ENCODE data around the gene GNB1.
A peak's percentile ranks its signal among the peaks of the same experiment; 100 is the strongest.
"Not testable (repeated sequence)": the region's sequence is repeated elsewhere in the genome, so short reads cannot be mapped to it uniquely, and the experiment has no call there.

Gene GNB1

DNA sequence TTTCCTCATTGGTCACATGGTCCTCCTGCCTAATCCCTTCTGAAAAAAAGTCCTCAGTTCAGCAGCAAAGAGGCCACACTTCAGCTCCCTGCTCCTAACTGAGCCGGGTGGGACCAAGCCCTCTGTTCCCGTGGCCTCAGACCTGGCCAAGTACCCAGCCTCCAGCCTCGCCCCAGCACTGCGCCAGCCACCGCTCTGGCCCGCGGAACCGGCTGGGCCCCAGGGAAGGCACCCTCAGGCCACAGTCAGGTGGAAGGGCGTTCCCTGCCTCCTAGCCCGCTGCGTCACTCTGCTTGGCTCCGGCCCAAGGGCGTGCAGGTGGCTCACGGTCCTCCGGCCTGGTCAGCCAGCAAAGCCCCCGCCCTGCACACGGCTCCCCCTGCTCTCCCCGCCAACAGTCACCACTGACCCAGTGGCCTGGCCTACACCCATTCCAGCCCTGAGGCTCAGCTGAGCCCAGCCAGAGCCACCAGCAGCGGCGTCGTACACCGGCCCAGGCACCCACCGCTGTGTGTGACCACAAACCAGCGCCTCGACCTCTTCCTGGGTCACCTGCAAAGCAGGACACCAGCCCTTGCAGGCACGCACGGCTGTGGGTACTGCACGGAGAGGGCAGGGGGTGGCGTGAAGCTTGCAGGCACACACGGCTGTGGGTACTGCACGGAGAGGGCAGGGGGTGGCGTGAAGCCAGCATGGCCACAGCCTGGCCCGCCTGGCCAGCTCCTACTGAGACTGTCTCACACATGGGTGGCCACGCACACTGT lies 132.0 kb downstream of the GNB1 start:
- no peak for DNase-seq

DNA sequence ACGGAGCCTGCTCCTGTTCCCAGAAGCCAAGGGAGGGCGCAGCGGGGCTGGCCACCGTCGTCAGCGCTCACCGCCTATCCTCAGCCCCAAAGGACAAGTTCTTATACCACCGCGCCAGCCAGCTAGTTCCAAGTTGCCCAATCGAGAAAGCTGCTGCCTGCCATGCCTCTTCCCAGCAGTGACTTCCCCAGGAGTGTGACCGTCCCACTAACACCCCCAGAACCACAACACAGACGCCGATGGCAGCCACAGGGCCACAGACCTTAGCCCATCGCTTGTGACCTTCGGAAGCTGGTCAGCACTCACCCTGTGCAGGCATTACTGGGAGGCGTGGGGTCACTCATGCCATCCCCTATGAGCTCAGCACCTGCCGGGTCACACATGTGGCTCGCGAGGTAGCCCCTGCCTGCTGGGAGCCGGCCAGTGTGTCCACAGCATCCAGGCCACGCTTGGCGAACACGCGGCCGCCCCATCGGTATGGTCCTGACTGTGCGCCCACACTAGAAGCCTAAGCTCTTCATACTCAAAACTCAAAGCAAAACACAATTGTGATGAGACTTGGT lies 132.7 kb downstream of the GNB1 start:
- DNase-seq = no peak

DNA sequence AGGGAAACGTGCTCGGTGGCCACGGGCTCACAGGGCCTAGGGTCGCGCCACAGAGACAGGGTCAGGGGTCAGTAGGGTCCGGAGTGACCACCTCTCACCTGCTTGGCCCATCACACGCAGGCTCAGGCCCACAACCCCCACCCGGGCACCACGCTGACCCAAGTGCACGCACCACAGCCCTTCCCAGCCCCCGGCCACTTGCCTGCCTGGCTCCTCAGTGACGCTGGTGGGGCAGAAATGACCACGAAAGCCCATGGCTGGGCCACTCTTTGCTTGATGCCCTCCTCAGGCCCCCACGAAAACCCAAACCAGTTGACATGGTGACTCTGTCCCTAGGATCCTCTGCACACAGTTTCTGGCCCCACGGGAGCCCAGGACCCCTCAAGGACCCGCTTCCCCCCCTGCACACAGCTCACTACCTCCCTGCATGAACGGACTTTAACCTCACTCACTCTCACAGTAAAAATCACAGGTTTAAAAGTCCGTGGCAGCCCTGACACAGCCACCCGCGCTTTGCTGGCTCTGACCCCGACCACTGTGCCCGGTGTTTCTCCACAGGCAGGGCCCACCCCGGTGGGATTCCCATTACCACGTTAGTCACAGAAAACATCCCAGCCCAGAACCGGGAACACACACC lies 133.3 kb downstream of the GNB1 start:
- DNase-seq = no peak

DNA sequence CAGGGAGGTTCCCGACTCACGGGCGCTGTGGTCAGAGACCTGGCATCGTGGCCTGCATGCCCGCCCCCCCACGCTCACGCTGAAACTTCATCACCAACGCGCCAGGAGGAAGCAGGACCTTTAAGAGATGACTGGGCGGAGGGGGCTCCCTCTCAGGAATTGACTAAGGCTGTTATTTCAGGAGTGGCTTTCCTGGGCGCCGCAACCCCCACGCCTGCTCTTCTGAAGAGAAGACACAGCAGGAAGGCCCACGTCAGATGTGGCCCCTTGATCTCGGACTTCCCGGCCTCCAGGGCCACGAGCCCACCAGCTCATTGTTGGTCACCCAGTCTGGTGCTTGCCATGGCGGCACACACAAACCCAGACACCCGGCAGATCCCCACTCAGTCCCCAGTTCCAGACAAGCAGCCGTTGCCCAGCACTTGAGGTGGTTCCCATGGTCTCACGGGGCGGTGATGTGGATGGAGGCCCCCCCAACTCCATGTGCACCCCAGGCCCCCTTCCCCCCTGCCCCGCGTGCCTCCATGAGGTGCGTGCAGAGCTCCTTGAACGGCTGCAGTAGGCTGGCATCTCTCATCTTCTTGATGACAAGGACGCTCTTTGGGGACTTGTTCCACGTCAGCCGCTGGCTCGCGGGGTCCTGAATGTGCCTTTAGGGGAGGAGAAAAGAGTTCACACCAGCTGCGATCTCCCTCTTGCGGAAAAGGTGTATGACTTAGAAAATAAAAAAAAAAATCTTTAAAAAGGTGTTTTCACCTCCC lies 134.0 kb downstream of the GNB1 start:
- DNase-seq = no peak

- DNase-seq = no peak
These were observed 135.0 kb downstream of the GNB1 start for GRCh38 chr1:1755852-1756251.

GRCh38 chr1:1755426-1755825 lies 135.5 kb downstream of the GNB1 start:
- no peak for DNase-seq

- no peak for DNase-seq
These were observed 136.7 kb downstream of the GNB1 start for GRCh38 chr1:1754051-1754815.

DNA sequence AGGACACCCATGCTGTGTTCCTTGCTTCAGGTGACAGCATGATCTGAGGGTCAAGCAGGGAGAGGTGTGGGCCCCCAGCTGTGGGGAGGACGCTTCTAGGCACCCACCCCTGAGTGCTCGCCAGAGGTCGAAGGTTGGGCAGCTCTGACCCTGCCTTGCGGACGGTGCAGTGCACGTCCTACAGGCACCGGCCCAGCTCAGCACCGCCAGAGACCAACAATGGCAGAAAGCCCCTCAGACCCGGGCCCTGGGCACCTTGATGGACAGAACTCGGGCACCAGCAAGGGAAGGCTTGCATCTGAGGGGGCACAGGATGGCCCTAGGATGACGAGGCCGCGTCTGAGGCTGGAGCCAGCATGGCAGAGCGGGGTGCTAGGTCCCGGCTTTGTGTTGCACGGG lies 137.3 kb downstream of the GNB1 start:
- DNase-seq = no peak

DNA sequence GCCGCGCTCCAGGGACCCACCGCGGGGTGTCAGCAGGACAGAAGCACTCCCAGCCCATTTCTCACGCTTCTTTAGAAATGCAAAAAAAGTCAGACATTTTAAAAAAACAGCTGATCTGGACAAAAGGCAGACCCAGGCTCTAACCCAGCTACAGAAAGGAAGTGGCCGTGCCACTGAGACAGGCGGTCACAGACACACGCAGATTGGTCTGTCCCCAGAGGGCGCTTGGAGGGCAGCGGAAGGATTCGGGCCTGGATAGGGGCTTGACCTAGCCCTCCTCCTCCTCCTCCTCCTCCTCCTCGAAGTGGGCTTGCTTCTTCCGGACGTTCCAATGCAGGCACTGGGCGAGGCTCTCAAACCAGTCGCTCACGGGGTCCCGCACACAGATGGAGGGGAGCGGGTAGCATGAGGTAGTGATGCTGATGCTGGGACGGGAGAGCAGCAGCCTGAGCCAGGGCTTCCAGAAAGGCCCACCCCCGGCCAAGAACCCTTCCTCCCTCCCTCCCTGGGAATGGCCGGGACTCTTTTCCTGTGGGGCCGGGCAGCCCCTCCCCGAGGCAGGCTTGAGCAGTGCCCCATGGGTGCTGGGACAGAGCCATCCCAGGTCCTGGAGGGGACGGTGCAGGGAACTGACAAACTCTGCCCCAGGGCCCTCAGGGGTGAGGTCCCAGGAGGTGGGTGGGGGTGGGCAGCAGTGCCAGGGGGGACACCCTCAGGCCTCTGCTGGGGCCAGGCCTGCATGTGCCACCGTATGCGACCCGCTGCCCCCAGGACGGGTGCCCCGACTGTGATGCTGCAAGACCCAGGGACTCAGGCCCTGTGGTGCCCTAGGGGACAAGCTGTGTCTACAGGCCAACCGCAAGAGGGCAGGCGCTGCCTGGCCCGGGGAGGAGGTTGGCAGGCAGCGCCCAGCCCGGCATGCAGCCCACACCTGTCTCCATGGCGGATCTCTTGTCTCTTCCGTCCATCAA lies 138.0 kb downstream of the GNB1 start:
- DNase-seq = no peak

DNA sequence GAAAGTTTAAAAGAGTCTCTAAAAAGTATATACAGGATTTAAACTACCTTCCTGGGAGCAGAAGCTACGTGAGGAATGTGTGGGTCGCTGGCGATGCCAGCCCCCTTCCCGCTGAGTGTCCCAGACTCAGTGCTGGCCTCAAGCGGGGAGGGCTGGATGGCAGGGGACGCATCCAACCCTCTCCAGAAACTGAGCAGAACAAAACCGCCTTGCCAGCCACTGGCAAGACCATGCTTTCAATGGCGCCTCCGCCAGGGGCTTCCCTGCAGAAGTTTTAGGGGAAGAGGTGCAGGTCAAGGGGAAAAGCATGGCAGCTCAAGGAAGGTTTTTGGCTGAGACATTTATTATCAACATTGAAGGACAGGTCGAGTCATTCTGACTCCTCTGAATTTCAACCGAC lies 138.7 kb downstream of the GNB1 start:
- DNase-seq = no peak

- not testable (repeated sequence) for DNase-seq
These were observed 140.9 kb downstream of the GNB1 start for GRCh38 chr1:1749941-1750340.

- DNase-seq = no peak
These were observed 142.1 kb downstream of the GNB1 start for GRCh38 chr1:1748686-1749321.

DNA sequence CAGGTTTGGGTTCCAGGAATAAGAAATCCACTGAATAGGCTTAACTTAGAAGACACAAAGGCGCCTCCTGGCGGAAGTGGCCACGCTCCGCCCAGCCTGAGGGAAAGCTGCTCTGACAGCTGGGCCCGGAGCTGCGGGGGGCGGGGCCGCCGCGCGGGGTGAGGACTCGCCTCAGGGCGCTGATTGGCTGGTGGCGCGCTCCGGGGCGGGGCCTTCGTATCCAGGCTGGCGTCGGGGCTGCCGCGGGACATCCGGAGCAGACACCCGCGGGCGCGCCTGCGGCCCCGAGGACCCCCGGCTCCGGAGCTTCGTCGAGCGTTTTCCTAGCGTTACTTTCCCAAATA lies 144.3 kb downstream of the GNB1 start:
- DNase-seq = not testable (repeated sequence)

DNA sequence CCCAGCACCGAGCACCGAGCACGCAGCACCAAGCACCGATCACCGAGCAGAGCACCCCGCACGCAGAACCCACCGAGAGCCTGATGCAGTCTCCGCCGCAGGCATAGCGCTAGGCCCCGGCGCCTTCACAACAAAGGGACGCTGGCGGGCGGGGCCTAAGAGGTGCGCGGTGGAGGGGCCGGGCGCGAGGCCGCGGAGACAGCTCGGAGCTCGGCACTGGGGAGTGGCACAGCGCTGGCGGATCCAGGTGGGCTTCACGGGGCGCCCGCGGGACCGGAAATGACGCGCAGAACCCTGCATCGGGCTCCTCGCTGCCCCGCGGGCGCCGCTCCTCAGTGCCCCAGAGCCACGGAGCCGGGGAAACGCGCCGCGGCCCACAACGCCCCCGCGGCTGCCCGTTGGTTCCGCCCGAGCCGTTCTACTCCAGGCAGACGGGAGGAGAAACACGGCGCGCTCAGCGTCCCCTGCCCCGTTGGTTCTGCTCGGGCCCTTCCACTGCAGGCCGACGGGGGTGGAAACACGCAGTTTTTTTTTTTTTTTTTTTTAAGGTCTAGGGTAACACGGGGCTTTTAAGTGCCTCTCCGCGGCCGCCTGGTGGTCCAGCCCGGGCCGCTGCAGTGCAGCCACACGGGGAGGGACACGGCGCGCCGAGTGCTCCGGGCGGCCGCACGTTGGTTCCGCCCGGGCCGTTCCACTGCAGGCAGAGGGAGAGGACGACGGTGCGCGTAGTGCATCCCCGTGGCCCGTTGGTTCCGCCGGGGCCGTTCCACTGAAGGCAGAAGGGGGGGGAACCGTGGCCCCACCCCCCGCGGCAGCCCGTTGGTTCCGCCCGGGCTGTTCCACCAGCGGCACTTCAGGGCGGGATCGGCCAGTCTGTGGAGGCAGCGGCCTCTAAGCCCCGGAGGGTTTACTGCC lies 145.0 kb downstream of the GNB1 start:
- peak; percentile 91 for DNase-seq

GRCh38 chr1:1742529-1742928 lies 148.4 kb downstream of the GNB1 start:
- not testable (repeated sequence) for DNase-seq

- not testable (repeated sequence) for DNase-seq
These were observed 149.9 kb downstream of the GNB1 start for GRCh38 chr1:1741013-1741412.

GRCh38 chr1:1738799-1739337 lies 152.0 kb downstream of the GNB1 start:
- DNase-seq = not testable (repeated sequence)

GRCh38 chr1:1737675-1738590 lies 153.0 kb downstream of the GNB1 start:
- not testable (repeated sequence) for DNase-seq
